Measurements from ENCODE around the gene MX1. TPM values are rescaled to one million over a fixed set of nuclear protein-coding genes. Genes with fewer than 3 reads are reported as not detected.
"Not testable (repeated sequence)": the region's sequence is repeated elsewhere in the genome, so short reads cannot be mapped to it uniquely, and the experiment has no call there.

The MX1 gene
- total RNA-seq, 1 donor from 2014 or later, result 5.7 TPM

GRCh38 chr21:41407541-41408460, 18.2 kb upstream of the MX1 start:
- DNase-seq (ENCODE audit: low spot score in 2 of 2), result no peak
- no peak for FAIRE-seq

DNA sequence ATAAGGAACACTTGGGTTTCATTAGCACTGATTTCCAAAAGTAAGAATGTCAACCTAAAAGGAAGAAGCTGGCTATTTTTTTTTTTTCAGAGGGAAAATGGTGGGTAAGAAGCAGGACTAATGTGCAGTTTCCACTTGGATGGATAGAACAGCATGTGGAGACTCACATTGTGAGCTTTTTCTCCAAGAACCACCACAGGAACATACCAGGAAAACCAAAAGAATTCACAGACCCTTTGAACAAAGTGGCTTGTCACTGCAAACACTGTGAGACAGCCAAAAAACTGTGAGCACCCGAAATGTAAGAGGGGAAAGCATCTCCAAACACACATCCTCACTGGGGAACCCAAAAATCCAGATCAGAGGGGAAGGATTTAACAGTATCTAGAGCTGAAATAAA, 15.7 kb upstream of the MX1 start:
- DNase-seq (ENCODE audit: low spot score in 2 of 2) (no peak), FAIRE-seq (no peak)

GRCh38 chr21:41410767-41411448, 15.1 kb upstream of the MX1 start:
- no peak for DNase-seq (ENCODE audit: low spot score in 2 of 2)
- no peak for FAIRE-seq

DNA sequence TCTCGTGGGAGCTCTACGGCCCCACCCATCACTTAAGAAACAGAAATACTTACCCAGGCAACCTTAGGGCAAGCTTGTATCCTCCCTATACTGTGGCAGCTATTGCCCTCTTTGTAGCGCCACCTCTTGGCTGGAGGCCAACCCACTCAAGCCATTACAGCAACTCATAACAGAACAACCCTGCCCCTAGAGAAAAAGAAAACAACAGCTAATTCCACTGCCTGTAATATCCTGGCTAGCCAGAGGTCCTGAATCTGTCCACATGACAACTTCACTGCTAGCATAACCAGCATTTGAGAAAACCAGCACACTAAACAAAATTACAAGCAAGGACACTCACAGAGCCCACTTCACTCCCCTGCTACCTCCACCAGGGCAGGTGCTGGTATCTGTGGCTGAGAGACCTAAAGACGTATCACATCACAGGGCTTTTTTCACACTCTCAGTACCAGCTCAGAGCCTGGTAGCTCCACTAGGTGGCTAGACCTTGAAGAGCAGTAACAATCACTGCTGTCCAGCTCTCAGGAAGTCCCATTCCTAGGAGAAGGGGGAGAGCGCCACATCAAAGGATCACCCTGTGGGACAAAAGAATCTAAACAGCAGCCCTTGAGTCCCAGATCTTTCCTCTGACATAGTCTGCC, 14.5 kb upstream of the MX1 start:
- DNase-seq (ENCODE audit: low spot score in 2 of 2) (no peak), FAIRE-seq (no peak)

- FAIRE-seq; DNase-seq (ENCODE audit: low spot score in 2 of 2): not testable (repeated sequence)
Measured at GRCh38 chr21:41417505-41417904, 8.5 kb upstream of the MX1 start.

GRCh38 chr21:41418393-41418792, 7.6 kb upstream of the MX1 start:
- no peak for FAIRE-seq
- DNase-seq (ENCODE audit: low spot score in 2 of 2), result no peak

DNA sequence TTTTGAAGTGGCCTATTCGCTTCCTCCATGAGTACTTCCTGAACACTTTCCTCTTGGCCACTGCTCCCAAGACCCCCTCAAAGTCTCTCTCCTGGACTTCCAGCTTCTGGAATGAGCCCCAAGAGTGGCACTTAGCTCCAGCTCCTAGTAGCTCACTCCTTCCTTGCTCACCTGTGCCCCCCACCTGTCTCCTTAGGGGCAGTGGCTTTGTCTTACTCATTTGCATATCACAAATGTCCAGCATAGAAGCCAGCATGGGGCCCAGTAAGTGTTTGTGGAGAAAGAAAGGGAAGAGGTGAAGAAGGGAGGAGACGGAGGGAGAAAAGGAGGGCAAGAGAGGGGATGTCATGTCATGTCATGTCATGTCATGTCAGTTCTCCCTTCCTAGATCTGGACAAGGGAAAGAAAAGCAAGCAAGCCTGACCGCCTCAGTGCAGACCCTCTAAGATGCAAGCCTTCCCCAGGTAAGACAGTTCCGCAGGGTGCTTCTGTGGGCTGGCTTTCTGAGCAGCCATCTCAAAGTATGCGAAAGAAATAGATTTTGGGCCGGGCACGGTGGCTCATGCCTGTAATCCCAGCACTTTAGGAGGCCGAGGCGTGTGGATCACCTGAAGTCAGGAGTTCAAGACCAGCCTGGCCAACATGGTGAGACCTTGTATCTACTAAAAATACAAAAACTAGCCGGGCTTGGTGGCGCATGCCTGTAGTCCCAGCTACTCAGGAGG, 6.9 kb upstream of the MX1 start:
- FAIRE-seq, result no peak
- no peak for DNase-seq (ENCODE audit: low spot score in 2 of 2)

- DNase-seq (ENCODE audit: low spot score in 2 of 2), result peak; percentile 60 to 77
- FAIRE-seq, result no peak
Measured at GRCh38 chr21:41419921-41420862, 5.8 kb upstream of the MX1 start.

DNA sequence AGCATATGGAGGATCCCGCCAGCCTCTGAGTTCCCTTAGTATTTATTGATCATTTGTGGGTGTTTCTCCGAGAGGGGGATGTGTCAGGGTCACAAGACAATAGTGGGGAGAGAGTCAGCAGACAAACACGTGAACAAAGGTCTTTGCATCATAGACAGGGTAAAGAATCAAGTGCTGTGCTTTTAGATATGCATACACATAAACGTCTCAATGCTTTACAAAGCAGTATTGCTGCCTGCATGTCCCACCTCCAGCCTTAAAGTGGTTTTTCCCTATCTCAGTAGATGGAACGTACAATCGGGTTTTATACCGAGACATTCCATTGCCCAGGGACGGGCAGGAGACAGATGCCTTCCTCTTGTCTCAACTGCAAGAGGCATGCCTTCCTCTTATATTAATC, 5.0 kb upstream of the MX1 start:
- DNase-seq (ENCODE audit: low spot score in 2 of 2); FAIRE-seq: not testable (repeated sequence)

- DNase-seq (ENCODE audit: low spot score in 2 of 2) (no peak), FAIRE-seq (no peak)
Measured at GRCh38 chr21:41422546-41423304, 3.3 kb upstream of the MX1 start.

DNA sequence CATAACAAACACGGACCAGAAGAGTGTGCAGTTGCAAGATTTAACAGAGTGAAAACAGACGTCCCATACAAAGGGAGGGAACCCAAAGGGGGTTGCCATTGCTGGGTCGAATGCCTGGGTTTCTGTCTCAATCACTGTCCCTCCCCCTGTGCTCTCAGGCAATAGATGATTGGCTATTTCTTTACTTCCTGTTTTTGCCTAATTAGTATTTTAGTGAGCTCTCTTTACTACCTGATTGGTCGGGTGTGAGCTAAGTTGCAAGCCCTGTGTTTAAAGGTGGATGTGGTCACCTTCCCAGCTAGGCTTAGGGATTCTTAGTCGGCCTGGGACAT, 2.8 kb upstream of the MX1 start:
- DNase-seq (ENCODE audit: low spot score in 2 of 2); FAIRE-seq: not testable (repeated sequence)

GRCh38 chr21:41425588-41425953, 468 bp upstream of the MX1 start:
- DNase-seq (ENCODE audit: low spot score in 2 of 2), result no peak
- FAIRE-seq, result no peak

GRCh38 chr21:41426676-41427404, 801 bp downstream of the MX1 start:
- FAIRE-seq, result no peak

GRCh38 chr21:41427556-41427955, 1.5 kb downstream of the MX1 start:
- FAIRE-seq (no peak), DNase-seq (ENCODE audit: low spot score in 2 of 2) (no peak)

More at GRCh38 chr21:41426676-41427404, 801 bp downstream of the MX1 start:
- DNase-seq (ENCODE audit: low spot score in 2 of 2), result peak in 1 of 2 donors; percentile 33

DNA sequence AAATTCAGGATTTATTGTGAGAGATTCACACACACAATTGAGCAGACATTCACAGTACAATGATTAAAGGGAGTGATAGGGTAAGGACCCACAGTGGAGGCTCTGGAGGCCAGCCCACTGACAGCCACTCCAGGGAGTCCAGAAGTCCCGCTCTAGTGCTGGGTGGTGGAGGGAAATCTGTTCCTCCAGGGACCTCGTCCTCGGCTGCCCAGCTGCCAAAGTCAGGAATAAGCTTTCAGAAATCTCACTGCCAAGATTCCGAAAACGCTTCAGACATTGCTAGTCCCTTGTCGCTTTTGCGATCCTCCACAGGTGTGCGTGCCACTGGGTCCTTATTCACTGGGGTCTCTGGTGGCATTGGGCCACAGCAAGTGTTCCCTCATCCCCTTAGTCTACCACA, 2.3 kb downstream of the MX1 start:
- no peak for FAIRE-seq
- DNase-seq (ENCODE audit: low spot score in 2 of 2), result no peak

DNA sequence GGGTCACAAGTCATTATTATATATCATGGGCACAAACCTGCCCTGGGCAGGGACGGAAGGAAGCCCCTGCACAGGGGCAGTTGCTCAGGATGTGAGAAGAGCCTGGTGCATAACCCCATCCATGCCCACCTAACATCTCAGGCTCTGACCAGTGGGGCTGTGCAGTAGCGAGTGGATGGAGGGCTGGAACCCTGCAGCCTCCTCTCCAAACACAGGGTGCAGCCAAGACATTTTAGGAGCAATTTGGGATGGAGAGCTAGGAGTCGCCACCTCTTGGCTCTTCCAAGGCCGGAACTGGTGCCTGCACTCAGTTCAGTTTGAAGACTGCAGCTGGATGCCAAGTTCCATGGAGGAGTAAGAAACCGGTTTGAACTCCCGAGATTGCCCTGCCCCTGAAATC, 2.8 kb downstream of the MX1 start:
- FAIRE-seq, result no peak

DNA sequence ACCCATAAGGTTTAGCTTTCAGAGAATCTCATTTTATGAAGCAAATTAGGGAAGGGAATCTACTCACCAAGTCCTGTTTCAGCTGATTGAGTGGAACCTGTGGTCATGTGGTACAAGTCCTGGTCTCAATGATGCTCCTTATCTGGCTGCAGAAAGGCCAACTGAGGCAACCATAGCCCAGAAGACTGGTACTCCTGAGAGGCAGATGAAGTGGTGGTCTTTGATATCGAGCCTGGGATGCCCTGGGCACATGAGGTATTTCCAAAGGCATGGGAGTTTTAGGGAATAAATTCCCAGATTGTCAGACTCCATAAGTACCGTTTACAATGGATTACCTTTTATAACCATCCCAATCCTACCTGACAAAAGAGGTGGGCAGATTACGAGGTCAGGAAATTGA, 3.3 kb downstream of the MX1 start:
- DNase-seq (ENCODE audit: low spot score in 2 of 2) (no peak), FAIRE-seq (no peak)

More for the DNA sequence above, 2.8 kb downstream of the MX1 start:
- no peak for DNase-seq (ENCODE audit: low spot score in 2 of 2)

DNA sequence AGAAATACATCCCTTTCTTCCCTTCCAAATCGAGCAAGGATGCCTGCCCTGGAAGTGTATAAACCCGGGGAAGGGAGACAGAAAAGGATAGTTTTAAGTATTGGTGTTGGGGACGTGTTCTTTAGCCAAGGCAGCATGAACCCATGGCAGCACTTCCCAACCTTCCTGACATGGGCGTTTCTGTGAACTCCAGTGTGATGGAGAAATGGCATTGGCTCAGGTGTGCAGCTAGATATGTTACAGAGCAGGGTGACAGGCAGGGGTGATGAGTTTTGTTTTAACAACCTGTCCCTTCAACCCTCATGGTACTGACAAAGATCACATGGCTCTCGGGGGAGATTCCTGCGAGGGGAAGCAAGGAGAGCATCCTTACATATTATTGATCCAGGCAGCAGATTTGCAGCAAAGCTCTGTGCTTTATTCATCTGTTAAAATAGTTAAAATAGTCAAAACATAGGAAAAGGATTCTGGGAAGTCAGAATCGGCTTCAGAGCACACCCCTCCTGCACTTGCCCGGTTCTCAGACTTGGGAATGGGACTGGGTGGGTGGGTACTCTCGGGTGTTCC, 4.0 kb downstream of the MX1 start:
- FAIRE-seq (no peak), DNase-seq (ENCODE audit: low spot score in 2 of 2) (no peak)

Data from frontal cortex (tissue), 4 donors.